ENCODE results near the gene CAND1. TPM values are rescaled to one million over a fixed set of nuclear protein-coding genes. Genes with fewer than 3 reads are reported as not detected.

Gene CAND1
- polyA plus RNA-seq, 2 of the 4 experiments (the other 2 are of a cell fraction), result 70.3 to 185 TPM

DNA sequence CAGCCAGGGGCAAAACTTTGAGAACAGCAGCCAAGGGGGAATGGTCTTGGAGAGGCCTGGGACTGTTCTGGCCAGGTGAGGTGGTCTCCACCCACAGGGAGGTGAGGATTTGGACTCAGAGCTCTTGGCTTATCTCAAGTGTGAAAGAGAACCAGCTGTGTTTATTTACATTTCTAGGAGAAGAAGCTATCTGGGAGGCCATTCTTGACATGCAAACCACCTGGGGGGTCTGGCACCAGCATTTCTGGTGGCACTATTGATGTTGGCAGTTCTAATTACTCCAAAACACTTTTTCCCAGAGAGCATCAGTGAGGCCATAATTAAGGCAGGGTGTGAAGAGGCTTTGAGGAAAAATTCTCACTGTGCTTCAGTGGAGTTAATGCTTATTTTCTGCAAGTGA is 95.1 kb downstream of the CAND1 start:
- ATAC-seq (no peak), DNase-seq (ENCODE audit: low read depth in 1 of 2, low spot score in 1 of 2) (no peak), FAIRE-seq (no peak)
- POLR2A ChIA-PET, result no interaction called here
- CTCF ChIA-PET, result interaction anchor here (0.6 to 1.6 kb wide), 3 partner anchors 8 to 579 kb away, joined by 3 to 7 read pairs (median 3); no protein-coding TSS in a partner anchor
- Histone ChIP-seq H3K27ac (no peak overlapping the region), H3K9me3 (0 out of 3 replicates have a peak, but pooled peaks cover 5% of the 10 kb centered on the region), H3K4me1 (no peaks in the 10 kb centered on the region), H3K4me2 (no peak overlapping the region), H3K4me3 (no peak overlapping the region)
- TF ChIP-seq KDM5A (IDR thresholded peaks at IDR 0.05) (no peak), CHD4 (IDR thresholded peaks at IDR 0.05; ENCODE audit: borderline replicate concordance) (no peak), FOXS1 (CRISPR knock-in tag; IDR thresholded peaks at IDR 0.05) (no peak), BHLHE40 (IDR thresholded peaks at IDR 0.05; ENCODE audit: low read depth, low read length) (no peak), CEBPB (IDR thresholded peaks at IDR 0.05) (no peak), FOSB (CRISPR knock-in tag; IDR thresholded peaks at IDR 0.05) (no peak)
- TF ChIP-seq, protein P1, sequence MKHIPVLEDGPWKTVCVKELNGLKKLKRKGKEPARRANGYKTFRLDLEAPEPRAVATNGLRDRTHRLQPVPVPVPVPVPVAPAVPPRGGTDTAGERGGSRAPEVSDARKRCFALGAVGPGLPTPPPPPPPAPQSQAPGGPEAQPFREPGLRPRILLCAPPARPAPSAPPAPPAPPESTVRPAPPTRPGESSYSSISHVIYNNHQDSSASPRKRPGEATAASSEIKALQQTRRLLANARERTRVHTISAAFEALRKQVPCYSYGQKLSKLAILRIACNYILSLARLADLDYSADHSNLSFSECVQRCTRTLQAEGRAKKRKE (CRISPR knock-in tag; IDR thresholded peaks at IDR 0.05; ENCODE audit: low read depth), result no peak

DNA sequence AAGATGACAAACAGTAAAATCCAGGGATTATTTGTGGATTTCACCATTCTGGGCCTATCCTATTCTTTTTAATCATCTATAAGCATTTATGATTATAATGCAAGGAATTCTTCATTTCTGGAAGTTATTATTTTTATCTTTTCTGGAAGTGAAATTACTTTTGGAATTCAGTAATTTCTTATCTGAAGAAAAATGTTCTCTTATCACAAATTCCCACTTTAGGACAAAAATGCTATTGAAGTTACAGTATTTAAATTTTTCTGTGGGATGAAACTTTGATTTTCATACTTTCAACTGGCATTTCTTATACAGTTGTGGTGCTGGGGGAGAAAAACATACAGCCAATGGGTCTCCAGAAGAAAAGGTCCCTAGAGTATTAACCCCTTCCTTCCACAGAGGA is 96.0 kb downstream of the CAND1 start:
- FAIRE-seq, result no peak
- TF ChIP-seq, protein P2, sequence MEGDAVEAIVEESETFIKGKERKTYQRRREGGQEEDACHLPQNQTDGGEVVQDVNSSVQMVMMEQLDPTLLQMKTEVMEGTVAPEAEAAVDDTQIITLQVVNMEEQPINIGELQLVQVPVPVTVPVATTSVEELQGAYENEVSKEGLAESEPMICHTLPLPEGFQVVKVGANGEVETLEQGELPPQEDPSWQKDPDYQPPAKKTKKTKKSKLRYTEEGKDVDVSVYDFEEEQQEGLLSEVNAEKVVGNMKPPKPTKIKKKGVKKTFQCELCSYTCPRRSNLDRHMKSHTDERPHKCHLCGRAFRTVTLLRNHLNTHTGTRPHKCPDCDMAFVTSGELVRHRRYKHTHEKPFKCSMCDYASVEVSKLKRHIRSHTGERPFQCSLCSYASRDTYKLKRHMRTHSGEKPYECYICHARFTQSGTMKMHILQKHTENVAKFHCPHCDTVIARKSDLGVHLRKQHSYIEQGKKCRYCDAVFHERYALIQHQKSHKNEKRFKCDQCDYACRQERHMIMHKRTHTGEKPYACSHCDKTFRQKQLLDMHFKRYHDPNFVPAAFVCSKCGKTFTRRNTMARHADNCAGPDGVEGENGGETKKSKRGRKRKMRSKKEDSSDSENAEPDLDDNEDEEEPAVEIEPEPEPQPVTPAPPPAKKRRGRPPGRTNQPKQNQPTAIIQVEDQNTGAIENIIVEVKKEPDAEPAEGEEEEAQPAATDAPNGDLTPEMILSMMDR (IDR thresholded peaks at IDR 0.05), result no peak
- no peak for TF ChIP-seq HOXB13 (CRISPR knock-in tag; IDR thresholded peaks at IDR 0.05; ENCODE audit: low read depth)
- TF ChIP-seq POLR2AphosphoS2 (conservative IDR thresholded peaks at IDR 0.05; ENCODE audit: low read length), result no peak
- TF ChIP-seq HOXA7 (CRISPR knock-in tag; IDR thresholded peaks at IDR 0.05), result no peak
- TF ChIP-seq RAD21 (conservative IDR thresholded peaks at IDR 0.05 in 1 of 2, IDR thresholded peaks at IDR 0.05 in 1 of 2), result no peak
- no peak for TF ChIP-seq KDM1A (IDR thresholded peaks at IDR 0.05; ENCODE audit: low read depth)
- no peak for TF ChIP-seq FOXS1 (CRISPR knock-in tag; IDR thresholded peaks at IDR 0.05)
- no peak for TF ChIP-seq GATA3 (IDR thresholded peaks at IDR 0.05; ENCODE audit: borderline replicate concordance)
- TF ChIP-seq, protein P3, sequence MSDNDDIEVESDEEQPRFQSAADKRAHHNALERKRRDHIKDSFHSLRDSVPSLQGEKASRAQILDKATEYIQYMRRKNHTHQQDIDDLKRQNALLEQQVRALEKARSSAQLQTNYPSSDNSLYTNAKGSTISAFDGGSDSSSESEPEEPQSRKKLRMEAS (IDR thresholded peaks at IDR 0.05), result no peak
- no peak for TF ChIP-seq RFX5 (IDR thresholded peaks at IDR 0.05)
- no peak for TF ChIP-seq HOXB5 (CRISPR knock-in tag; IDR thresholded peaks at IDR 0.05)
- TF ChIP-seq BHLHE40 (IDR thresholded peaks at IDR 0.05; ENCODE audit: low read depth, low read length), result no peak
- TF ChIP-seq POLR2A (IDR thresholded peaks at IDR 0.05; ENCODE audit: low read length), result no peak
- TF ChIP-seq JUNB (IDR thresholded peaks at IDR 0.05), result no peak
- POLR2A ChIA-PET, result no interaction called here
- CTCF ChIA-PET, result interaction anchor here (1.0 kb wide), 1 partner anchor 9 kb away, joined by 7 read pairs; no protein-coding TSS in a partner anchor
- no peak overlapping the region for H3K4me3 ChIP-seq
- H3K9me3 ChIP-seq, result 0 out of 3 replicates have a peak, but pooled peaks cover 5% of the 10 kb centered on the region
- no peak for DNase-seq (ENCODE audit: low read depth in 1 of 2, low spot score in 1 of 2)
- H3K4me2 ChIP-seq, result no peak overlapping the region
- no peaks in the 10 kb centered on the region for H3K4me1 ChIP-seq
- H3K27ac ChIP-seq, result no peak overlapping the region
- ATAC-seq, result no peak

DNA sequence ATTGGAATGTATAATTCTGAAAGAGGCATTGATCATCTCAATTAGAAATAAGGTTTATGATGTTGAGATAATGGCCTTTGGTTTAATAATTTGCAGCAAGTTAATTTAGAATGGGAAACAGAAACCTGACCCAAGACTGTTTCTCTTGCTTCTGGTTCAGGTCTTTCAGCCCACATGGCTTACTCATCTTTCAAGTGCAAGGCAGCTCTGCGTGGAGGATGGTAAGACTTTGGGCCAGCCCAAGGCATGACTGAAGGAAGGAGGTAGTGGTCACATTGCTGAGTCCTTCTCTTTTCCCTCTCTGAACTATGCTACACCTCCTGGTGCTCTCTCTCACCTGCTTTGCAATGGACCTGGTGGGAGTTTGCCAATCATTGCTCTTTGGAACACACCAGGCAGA is 98.7 kb downstream of the CAND1 start:
- CTCF ChIA-PET, result interaction anchor here (0.6 to 0.9 kb wide), 2 partner anchors 12 to 1200 kb away, joined by 3 read pairs; no protein-coding TSS in a partner anchor
- POLR2A ChIA-PET, result no interaction called here
- no peak for DNase-seq (ENCODE audit: low read depth in 1 of 2, low spot score in 1 of 2)
- no peak overlapping the region for H3K27ac ChIP-seq
- WGBS (ENCODE audit: missing lambda C conversion rate), result 44% methylated on average over 1 of the region's 1 CpG
- no peak overlapping the region for H3K4me3 ChIP-seq
- no peak for TF ChIP-seq RFX5 (IDR thresholded peaks at IDR 0.05)
- TF ChIP-seq JUNB (IDR thresholded peaks at IDR 0.05), result no peak
- TF ChIP-seq CHD2 (IDR thresholded peaks at IDR 0.05; ENCODE audit: low read length, partially characterized antibody), result no peak
- H3K9me3 ChIP-seq, result no peaks in the 10 kb centered on the region
- no peak for FAIRE-seq
- ATAC-seq, result no peak
- no peaks in the 10 kb centered on the region for H3K4me1 ChIP-seq
- no peak overlapping the region for H3K4me2 ChIP-seq

Data from A549 (cell line).